ENCODE results near the gene OVOL2. TPM values are rescaled to one million over a fixed set of nuclear protein-coding genes. Genes with fewer than 3 reads are reported as not detected.

Gene OVOL2
- total RNA-seq, 1 donor, result not detected

- DNase-seq (ENCODE audit: low read depth in 2 of 3, low spot score in 2 of 3), result no peak
Observed at GRCh38 chr20:17992224-17992637, 65.5 kb downstream of the OVOL2 start.

- no peak for DNase-seq (ENCODE audit: low read depth in 2 of 3, low spot score in 2 of 3)
Observed at GRCh38 chr20:17990278-17990972, 67.3 kb downstream of the OVOL2 start.

GRCh38 chr20:17987988-17988387 lies 69.7 kb downstream of the OVOL2 start:
- DNase-seq (ENCODE audit: low read depth in 2 of 3, low spot score in 2 of 3), result no peak

GRCh38 chr20:17985388-17986018 lies 72.2 kb downstream of the OVOL2 start:
- DNase-seq (ENCODE audit: low read depth in 2 of 3, low spot score in 2 of 3), result no peak

GRCh38 chr20:17976305-17976704 lies 81.4 kb downstream of the OVOL2 start:
- no peak for DNase-seq (ENCODE audit: low read depth in 2 of 3, low spot score in 2 of 3)

Small RNAs within 50 kb of the gene (small RNA-seq; reads per million reads assigned to genes)
- gene RNU7-137P, result not detected

Other genes starting within 250 kb of the OVOL2 start
- 127 TPM for gene SNX5, start 89.1 kb downstream of the OVOL2 start, total RNA-seq
- 11.8 TPM for gene MGME1, start 88.9 kb downstream of the OVOL2 start, total RNA-seq
- gene KAT14, start 79.9 kb upstream of the OVOL2 start, total RNA-seq, result 8.3 TPM
- 3.8 TPM for gene PET117, start 79.9 kb upstream of the OVOL2 start, total RNA-seq
- 12.7 TPM for gene ZNF133, start 230.6 kb upstream of the OVOL2 start, total RNA-seq